HG02763 (cell line): ENCODE measurements around the gene MYO1B.
A peak's percentile ranks its signal among the peaks of the same experiment; 100 is the strongest.

Experiments used
- ATAC-seq: cut with Tn5 transposase; IDR thresholded peaks from one replicate; pipeline ENCODE4 v1.9.1; 2021; ENCODE audit warnings: mild to moderate bottlenecking, moderate library complexity; ENCODE audit not compliant: unreplicated experiment

Gene MYO1B

GRCh38 chr2:191225690-191226089 lies 19.5 kb upstream of the MYO1B start:
- ATAC-seq: no peak

- ATAC-seq: no peak
Observed at GRCh38 chr2:191226196-191226595, 19.0 kb upstream of the MYO1B start.

GRCh38 chr2:191228333-191228732 lies 16.9 kb upstream of the MYO1B start:
- no peak for ATAC-seq

DNA sequence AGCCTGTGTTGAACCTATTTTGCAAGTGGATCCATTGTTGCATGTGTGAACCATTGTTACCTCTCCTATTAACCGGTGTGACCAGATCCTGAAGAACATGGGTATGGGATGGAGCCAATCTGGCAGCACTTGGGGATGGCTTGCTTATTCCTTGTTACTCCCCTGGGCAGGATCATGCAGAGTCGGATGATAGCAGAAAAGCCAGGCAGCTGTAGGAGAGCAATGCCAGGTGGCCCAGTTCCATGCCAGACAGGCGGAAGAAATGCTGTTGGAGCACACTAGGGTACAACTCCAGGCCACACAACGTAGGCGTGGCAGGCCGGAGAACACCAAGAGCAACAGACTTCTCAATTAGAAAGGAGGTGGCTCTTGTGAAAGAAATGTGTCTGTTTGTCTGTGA lies 16.3 kb upstream of the MYO1B start:
- ATAC-seq: no peak

- no peak for ATAC-seq
Observed at GRCh38 chr2:191230174-191230573, 15.0 kb upstream of the MYO1B start.

DNA sequence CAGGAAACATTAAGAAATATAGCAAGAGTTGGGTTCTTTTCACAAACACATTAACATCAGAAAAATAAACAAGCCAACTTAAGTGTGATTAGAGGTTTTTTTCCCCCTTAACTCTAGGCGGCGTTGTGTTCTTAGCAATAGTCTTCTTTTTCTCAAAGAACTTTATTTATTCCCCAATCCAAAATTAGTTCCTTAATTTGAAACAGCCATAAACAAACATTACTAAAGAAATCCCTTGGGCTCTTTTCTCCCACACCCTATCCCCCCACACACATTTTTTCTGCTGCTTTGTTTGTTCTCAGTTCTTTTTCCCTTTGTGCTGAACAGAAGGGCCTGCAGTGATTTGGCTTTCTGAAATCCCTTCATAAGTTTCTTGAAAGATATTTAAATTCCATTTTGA lies 13.2 kb upstream of the MYO1B start:
- ATAC-seq: no peak

- no peak for ATAC-seq
Observed at GRCh38 chr2:191233533-191233932, 11.7 kb upstream of the MYO1B start.

DNA sequence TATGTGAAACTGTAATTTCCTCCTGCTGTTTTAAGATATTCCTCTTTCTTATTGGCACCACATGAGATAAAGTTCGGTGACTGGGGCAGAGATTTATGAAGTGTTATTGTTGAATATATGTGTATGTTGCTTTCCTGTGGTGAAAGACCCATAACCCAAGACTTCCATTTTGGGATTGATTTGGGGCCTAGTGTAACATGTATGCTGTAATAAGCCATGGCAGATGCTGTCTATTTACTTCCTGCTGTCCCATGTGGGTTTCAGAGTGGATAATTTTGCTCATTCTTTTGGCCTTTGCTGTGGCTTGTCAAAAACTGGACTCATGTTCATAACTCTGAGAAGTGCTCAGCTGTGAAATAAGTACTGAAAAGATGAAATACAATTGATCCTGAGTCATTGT lies 10.8 kb upstream of the MYO1B start:
- no peak for ATAC-seq

DNA sequence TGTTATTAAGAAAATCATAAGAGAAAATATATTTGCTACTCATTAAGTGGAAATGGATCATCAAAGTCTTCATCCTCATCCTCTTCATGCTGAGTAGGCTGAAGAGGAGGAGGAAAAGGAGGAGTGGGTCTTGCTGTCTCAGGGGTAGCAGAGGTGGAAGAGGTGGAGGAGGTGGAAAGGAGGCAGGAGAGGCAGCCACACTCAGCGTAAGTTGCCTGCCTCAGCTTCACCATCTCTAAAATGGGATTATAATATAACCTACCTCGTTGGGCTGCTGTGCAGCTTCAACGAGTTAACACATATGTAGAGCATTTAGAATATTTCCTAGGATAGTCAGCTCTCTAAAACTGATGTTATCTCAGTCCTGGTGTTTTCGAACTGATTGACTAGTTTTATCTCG lies 4.3 kb upstream of the MYO1B start:
- ATAC-seq: no peak

DNA sequence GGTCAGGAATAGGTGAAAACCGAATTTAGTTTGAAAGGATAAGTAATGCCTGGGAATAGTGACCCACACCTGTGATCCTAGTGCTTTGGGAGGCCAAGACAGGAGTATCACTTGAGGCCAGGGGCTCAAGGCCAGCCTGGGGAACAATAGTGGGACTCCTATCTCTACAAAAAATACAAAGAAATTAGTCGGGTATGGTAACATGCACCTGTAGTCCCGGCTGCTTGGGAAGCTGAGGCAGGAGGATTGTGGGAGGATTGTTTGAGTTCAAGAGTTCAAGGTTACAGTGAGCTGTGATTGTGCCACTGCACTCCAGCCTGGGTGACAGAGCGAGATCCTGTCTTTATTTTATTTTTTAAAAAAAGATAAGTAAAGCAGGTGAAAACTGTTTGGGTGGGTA lies 3.8 kb upstream of the MYO1B start:
- ATAC-seq: no peak

DNA sequence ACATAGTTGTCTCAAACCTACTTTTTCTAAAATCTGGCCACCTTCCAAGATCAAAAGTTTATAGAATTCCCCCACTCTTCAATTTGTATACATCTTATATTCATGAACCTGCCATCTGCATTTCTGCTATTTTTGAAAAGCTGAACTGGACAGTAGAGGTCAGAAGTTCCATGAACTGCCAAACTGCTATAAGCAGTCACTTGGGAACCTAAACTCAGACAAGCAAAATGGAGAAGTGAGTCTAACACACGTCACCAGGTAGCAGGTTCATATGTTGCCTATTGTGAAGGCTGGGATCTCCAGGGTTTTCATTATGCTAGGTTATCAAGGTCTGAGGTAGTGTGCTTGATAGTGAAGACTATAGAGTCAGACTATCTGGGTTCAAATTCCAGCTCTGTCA lies 2.0 kb upstream of the MYO1B start:
- ATAC-seq: no peak

GRCh38 chr2:191244350-191244749 lies 854 bp upstream of the MYO1B start:
- ATAC-seq: no peak

DNA sequence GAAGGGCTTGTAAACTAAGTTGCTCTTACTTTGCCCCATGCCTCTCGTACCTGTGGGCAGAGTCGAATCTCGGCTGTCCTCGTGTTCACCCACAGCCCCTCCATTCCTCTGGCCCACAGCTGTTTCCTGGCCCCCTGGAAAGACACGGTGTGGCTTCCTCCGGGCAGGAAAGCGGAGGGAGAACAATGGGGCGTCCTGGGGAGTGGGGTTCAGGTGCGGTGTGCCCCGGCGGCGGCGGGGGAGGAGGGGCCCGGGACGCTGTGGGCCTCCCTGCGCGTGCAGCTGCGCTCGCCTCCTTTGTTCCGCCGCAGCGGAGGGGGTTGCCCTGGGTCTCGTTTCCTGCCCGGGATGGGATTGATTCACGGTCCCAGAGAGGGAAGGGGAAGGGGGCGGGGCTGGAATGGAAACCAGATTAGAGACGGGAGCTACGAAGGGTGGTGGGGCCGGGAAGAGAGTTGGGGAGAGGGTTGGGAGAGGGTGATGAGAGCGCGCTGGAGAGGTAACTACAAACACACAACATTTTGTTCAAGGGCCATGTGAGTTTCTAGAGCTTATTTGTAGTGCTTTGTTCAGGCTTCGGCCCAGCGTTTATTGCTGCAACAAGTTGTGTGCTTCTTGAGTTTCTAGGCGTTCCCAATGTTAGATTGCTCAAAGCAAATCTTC lies 796 bp downstream of the MYO1B start:
- ATAC-seq: peak; percentile 19

GRCh38 chr2:191246820-191247380 lies 1.7 kb downstream of the MYO1B start:
- no peak for ATAC-seq

- peak; percentile 49 for ATAC-seq
Observed at GRCh38 chr2:191247381-191248057, 2.3 kb downstream of the MYO1B start.

DNA sequence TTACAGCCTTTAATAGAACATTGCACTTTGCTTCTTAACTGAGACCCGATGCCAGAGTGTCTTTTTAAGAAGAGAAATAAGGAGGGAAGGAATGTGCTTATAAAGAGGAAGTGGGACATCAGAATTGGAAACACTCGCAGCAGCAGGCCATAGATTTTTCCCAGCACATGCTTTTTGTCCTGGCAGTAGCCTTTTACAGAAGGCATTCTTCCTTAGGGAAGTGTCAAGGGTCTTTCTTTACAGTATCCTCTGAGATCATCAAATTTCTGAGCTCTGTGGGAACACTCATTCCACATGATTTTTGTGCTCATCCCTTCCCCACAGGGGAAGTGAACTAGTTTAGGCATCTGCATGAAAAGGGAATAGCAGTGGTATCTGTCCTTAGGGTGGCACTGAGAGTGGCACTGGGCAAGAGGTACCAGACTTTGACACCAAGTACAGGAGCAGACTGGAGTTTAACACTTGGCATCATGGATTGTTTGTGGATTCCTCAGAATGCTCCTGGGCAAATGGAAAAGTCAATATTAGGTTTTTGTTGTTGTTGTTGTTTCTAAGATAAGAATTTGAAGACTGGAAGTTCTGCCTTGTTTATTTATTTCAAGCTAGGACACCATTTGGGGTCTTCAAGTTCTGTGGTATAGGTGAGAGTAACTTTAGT lies 4.1 kb downstream of the MYO1B start:
- ATAC-seq: no peak

GRCh38 chr2:191250400-191250799 lies 5.2 kb downstream of the MYO1B start:
- no peak for ATAC-seq

- ATAC-seq: no peak
Observed at GRCh38 chr2:191250986-191251385, 5.8 kb downstream of the MYO1B start.

DNA sequence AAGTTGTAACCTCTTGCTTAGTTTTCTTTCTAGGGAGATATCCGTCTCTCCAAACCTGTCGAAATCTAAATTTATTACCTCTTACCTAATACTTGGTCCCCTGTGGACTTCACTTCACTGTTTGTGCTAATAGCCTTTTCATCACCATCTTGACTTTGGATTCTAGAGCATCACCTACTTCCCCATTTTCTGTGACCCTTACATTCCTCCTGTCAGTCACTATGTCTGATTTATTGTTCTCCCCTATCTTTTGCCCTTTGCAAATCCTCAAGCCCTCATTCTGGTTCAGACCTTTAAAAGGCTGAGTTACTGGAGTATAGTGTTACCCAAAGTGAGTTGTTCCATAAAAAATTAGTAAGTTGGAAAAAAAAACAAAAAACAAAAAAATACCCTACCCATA lies 7.5 kb downstream of the MYO1B start:
- ATAC-seq: no peak

DNA sequence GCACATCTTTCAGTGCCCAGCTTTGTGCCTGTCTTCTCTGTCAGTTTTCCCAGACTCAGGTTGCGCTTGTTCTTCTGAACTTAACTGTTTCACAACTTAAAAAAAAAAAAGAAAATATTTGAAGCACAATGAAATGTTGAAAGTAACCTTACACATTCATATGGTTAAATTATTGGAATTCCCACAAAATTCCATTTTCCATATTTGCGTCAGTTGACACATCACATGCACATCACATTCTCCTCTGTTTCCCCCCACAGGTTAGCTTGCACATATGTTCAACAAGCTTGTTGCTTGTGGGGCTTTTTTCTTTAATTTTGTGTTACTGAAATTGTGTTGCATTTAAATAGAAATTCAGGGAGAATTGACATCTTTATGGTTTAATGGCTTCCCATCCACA lies 8.3 kb downstream of the MYO1B start:
- no peak for ATAC-seq

- no peak for ATAC-seq
Observed at GRCh38 chr2:191255271-191255670, 10.1 kb downstream of the MYO1B start.

DNA sequence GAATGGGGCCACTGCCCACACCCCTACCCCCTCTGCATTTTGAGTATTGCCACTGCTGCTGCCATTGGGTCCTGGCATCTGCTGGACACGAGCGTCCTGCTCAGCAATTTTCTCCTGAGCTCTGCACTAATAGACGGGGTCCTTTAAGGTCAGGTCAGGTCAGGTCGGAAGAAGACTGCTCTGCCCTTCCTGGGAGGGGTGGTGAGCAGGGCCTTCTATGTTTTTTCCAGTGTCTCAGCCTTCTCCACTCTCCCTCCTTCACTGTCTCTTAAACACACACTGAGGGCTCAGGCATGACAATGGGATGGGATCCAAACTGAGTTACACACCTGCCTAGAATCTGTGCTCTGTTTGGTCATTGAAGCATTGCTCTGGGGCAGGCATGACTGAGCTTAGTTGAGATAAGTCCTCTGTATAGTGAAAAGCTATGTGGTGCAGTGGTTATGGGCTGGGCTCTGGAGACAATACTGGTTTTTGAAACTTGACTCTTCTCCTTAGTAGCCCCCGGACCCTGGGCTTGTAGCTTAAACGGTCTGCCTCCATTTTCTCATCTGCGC lies 10.6 kb downstream of the MYO1B start:
- no peak for ATAC-seq
